Measurements from ENCODE around the gene ARHGAP35.
A peak's percentile ranks its signal among the peaks of the same experiment; 100 is the strongest.
"Not testable (repeated sequence)": the region's sequence is repeated elsewhere in the genome, so short reads cannot be mapped to it uniquely, and the experiment has no call there.

Gene ARHGAP35

GRCh38 chr19:46872967-46873366 lies 12.2 kb downstream of the ARHGAP35 start:
- DNase-seq = no peak

GRCh38 chr19:46875234-46875633 lies 14.4 kb downstream of the ARHGAP35 start:
- no peak for DNase-seq

- DNase-seq = no peak
These were observed 14.9 kb downstream of the ARHGAP35 start for GRCh38 chr19:46875657-46876056.

- no peak for DNase-seq
These were observed 18.0 kb downstream of the ARHGAP35 start for GRCh38 chr19:46878613-46879375.

GRCh38 chr19:46880431-46880830 lies 19.6 kb downstream of the ARHGAP35 start:
- DNase-seq = no peak

GRCh38 chr19:46881092-46881491 lies 20.3 kb downstream of the ARHGAP35 start:
- DNase-seq = no peak

GRCh38 chr19:46882034-46882433 lies 21.2 kb downstream of the ARHGAP35 start:
- no peak for DNase-seq

GRCh38 chr19:46882751-46883150 lies 22.0 kb downstream of the ARHGAP35 start:
- not testable (repeated sequence) for DNase-seq

- DNase-seq = no peak
These were observed 24.6 kb downstream of the ARHGAP35 start for GRCh38 chr19:46885411-46885810.

- DNase-seq = peak in 1 of 2 donors; percentile 12
These were observed 25.9 kb downstream of the ARHGAP35 start for GRCh38 chr19:46886546-46887239.

- DNase-seq = peak; percentile 37 to 51
These were observed 26.5 kb downstream of the ARHGAP35 start for GRCh38 chr19:46887240-46887782.

GRCh38 chr19:46890423-46891170 lies 29.8 kb downstream of the ARHGAP35 start:
- no peak for DNase-seq

GRCh38 chr19:46892252-46893179 lies 31.7 kb downstream of the ARHGAP35 start:
- DNase-seq = no peak

- DNase-seq = no peak
These were observed 35.4 kb downstream of the ARHGAP35 start for GRCh38 chr19:46896076-46896794.

- no peak for DNase-seq
These were observed 37.9 kb downstream of the ARHGAP35 start for GRCh38 chr19:46898731-46899130.

- DNase-seq = no peak
These were observed 39.5 kb downstream of the ARHGAP35 start for GRCh38 chr19:46900341-46900740.

GRCh38 chr19:46901701-46902401 lies 41.1 kb downstream of the ARHGAP35 start:
- DNase-seq = no peak

- DNase-seq = no peak
These were observed 41.6 kb downstream of the ARHGAP35 start for GRCh38 chr19:46902402-46902766.

GRCh38 chr19:46903458-46903857 lies 42.7 kb downstream of the ARHGAP35 start:
- no peak for DNase-seq

GRCh38 chr19:46904114-46905060 lies 43.6 kb downstream of the ARHGAP35 start:
- DNase-seq = no peak
